WTC11 (cell line): ENCODE data around the gene CLDN20. TPM values are rescaled to one million over a fixed set of nuclear protein-coding genes. Genes with fewer than 3 reads are reported as not detected.
"Not testable (repeated sequence)": the region's sequence is repeated elsewhere in the genome, so short reads cannot be mapped to it uniquely, and the experiment has no call there.

Source experiments
- ATAC-seq: fragments of 200-7000 bp; cut with Tn5 transposase; 2 replicates; pipeline ENCODE4 v1.10.0; 2021; ENCODE audit warnings: mild to moderate bottlenecking, moderate library complexity
- CTCF ChIA-PET: fragments of 300-600 bp; sonication (Branson Sonifier 250); formaldehyde crosslinking; loops from one replicate; lab custom pipeline; 2021; ENCODE audit warnings: antibody characterized with exemption; lab: Charles Lee
- POLR2A ChIA-PET: fragments of 350-600 bp; sonication (Branson Sonifier 250); formaldehyde crosslinking; loops from one replicate; lab custom pipeline; 2021; ENCODE audit warnings: antibody characterized with exemption; lab: Charles Lee
- DNase-seq: peaks from one replicate; pipeline ENCODE4 v3.0.0; 2021; ENCODE audit warnings: low spot score
- H3K27ac Mint-ChIP-seq: 2 replicates; pipeline ENCODE4 v1.8.0; 2021; ENCODE audit warnings: mixed read lengths
- H3K27me3 Mint-ChIP-seq: 2 replicates; pipeline ENCODE4 v1.8.0; 2021; ENCODE audit warnings: low read depth, mild to moderate bottlenecking, moderate library complexity, mixed read lengths
- H3K36me3 Mint-ChIP-seq: 2 replicates; pipeline ENCODE4 v1.8.0; 2021; ENCODE audit warnings: mixed read lengths
- H3K4me1 Mint-ChIP-seq: 2 replicates; pipeline ENCODE4 v1.8.0; 2022; ENCODE audit warnings: mixed read lengths
- H3K4me3 Mint-ChIP-seq: 2 replicates; pipeline ENCODE4 v1.8.0; 2021; ENCODE audit warnings: mild to moderate bottlenecking, moderate library complexity, mixed read lengths
- H3K9me3 Mint-ChIP-seq: 2 replicates; pipeline ENCODE4 v1.8.0; 2021; ENCODE audit warnings: mixed read lengths
- ELF4 ChIP-seq: sonication (generic); formaldehyde crosslinking; IDR thresholded peaks from 2 replicates; pipeline ENCODE4 v1.8.1; 2022; ENCODE audit warnings: low read depth, mild to moderate bottlenecking, moderate library complexity, missing genetic modification reagents
- GABPB1 ChIP-seq: sonication (generic); formaldehyde crosslinking; IDR thresholded peaks from 2 replicates; pipeline ENCODE4 v1.8.1; 2023; ENCODE audit warnings: mild to moderate bottlenecking, missing genetic modification reagents
- IRF2 ChIP-seq: sonication (generic); formaldehyde crosslinking; IDR thresholded peaks from 2 replicates; pipeline ENCODE4 v1.8.0; 2022; ENCODE audit warnings: low read depth, missing genetic modification reagents, borderline replicate concordance
- ZNF121 ChIP-seq: sonication (generic); formaldehyde crosslinking; IDR thresholded peaks from 2 replicates; pipeline ENCODE4 v1.8.0; 2023; ENCODE audit warnings: missing genetic modification reagents
- total RNA-seq: library from RNA; stranded (reverse); gene quantifications from 3 replicates; pipeline ENCODE4 v1.2.3, GENCODE V29; 2021
- TF ChIP-seq, protein P1 (sequence below): sonication (generic); formaldehyde crosslinking; IDR thresholded peaks from 2 replicates; pipeline ENCODE4 v1.8.1; 2022; ENCODE audit warnings: missing genetic modification reagents, borderline replicate concordance
- TF ChIP-seq, protein P2 (sequence below): fragments of 250-450 bp; sonication (Bioruptor Pico); IDR thresholded peaks from 2 replicates; pipeline ENCODE4 v1.9.0; 2021; ENCODE audit warnings: moderate library complexity, mild to moderate bottlenecking, inconsistent platforms, borderline replicate concordance
- TF ChIP-seq, protein P3 (sequence below): sonication (generic); formaldehyde crosslinking; IDR thresholded peaks from 2 replicates; pipeline ENCODE4 v1.8.0; 2022; ENCODE audit warnings: mild to moderate bottlenecking, missing genetic modification reagents
- TF ChIP-seq, protein P4 (sequence below): fragments of 250-450 bp; sonication (Bioruptor Pico); IDR thresholded peaks from 2 replicates; pipeline ENCODE4 v1.9.0; 2021; ENCODE audit warnings: mild to moderate bottlenecking, borderline replicate concordance
- TF ChIP-seq, protein P5 (sequence below): sonication (generic); formaldehyde crosslinking; IDR thresholded peaks from 2 replicates; pipeline ENCODE4 v1.8.0; 2022; ENCODE audit warnings: mild to moderate bottlenecking, missing genetic modification reagents
- TF ChIP-seq, protein P6 (sequence below): sonication (generic); formaldehyde crosslinking; IDR thresholded peaks from 2 replicates; pipeline ENCODE4 v1.8.1; 2022; ENCODE audit warnings: mild to moderate bottlenecking, moderate library complexity, missing genetic modification reagents

The CLDN20 gene
- total RNA-seq, 1 experiment from 2014 or later = not detected

DNA sequence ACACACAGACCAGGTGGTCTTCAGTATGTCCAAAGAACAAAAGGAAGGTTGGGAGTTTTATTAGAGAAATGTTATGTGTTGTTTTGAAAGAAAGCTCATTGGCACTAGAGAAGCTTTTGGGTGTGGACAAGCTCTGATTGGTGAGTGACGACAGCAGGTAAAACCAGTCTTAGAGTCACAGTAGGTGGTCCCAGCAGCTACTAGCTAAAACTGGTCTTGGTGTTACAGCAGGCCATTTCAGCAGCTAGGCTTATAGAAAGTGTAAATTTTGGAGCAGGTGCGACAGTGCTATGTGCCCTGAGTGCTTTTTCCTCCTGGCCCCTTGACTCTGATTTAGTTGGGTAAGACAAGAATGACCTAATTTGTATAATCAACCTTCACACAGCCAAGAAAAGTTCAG lies 3.6 kb downstream of the CLDN20 start:
- H3K36me3 Mint-ChIP-seq = peaks cover 33% of the 10 kb centered on the region
- H3K27me3 Mint-ChIP-seq = no peaks in the 10 kb centered on the region
- CTCF ChIA-PET = interaction anchor here (0.7 to 1.2 kb wide), 2 partner anchors 90 to 344 kb away, joined by 4 read pairs; no protein-coding TSS in a partner anchor
- H3K4me3 Mint-ChIP-seq = no peak overlapping the region
- no peak overlapping the region for H3K27ac Mint-ChIP-seq
- DNase-seq (no peak), ATAC-seq (no peak)
- POLR2A ChIA-PET = interaction anchor here (0.6 kb wide), 1 partner anchor 20 kb away, joined by 3 read pairs; no protein-coding TSS in a partner anchor
- peaks cover 10% of the 10 kb centered on the region; the same call in 1 of the 2 replicates for H3K9me3 Mint-ChIP-seq
- peaks cover 21% of the 10 kb centered on the region for H3K4me1 Mint-ChIP-seq
- TF ChIP-seq, protein P1, sequence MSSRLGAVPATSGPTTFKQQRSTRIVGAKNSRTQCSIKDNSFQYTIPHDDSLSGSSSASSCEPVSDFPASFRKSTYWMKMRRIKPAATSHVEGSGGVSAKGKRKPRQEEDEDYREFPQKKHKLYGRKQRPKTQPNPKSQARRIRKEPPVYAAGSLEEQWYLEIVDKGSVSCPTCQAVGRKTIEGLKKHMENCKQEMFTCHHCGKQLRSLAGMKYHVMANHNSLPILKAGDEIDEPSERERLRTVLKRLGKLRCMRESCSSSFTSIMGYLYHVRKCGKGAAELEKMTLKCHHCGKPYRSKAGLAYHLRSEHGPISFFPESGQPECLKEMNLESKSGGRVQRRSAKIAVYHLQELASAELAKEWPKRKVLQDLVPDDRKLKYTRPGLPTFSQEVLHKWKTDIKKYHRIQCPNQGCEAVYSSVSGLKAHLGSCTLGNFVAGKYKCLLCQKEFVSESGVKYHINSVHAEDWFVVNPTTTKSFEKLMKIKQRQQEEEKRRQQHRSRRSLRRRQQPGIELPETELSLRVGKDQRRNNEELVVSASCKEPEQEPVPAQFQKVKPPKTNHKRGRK = no peak
- TF ChIP-seq IRF2 (CRISPR knock-in tag) = no peak
- TF ChIP-seq, protein P2, sequence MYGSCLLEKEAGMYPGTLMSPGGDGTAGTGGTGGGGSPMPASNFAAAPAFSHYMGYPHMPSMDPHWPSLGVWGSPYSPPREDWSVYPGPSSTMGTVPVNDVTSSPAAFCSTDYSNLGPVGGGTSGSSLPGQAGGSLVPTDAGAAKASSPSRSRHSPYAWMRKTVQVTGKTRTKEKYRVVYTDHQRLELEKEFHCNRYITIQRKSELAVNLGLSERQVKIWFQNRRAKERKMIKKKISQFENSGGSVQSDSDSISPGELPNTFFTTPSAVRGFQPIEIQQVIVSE (CRISPR knock-in tag) = no peak

DNA sequence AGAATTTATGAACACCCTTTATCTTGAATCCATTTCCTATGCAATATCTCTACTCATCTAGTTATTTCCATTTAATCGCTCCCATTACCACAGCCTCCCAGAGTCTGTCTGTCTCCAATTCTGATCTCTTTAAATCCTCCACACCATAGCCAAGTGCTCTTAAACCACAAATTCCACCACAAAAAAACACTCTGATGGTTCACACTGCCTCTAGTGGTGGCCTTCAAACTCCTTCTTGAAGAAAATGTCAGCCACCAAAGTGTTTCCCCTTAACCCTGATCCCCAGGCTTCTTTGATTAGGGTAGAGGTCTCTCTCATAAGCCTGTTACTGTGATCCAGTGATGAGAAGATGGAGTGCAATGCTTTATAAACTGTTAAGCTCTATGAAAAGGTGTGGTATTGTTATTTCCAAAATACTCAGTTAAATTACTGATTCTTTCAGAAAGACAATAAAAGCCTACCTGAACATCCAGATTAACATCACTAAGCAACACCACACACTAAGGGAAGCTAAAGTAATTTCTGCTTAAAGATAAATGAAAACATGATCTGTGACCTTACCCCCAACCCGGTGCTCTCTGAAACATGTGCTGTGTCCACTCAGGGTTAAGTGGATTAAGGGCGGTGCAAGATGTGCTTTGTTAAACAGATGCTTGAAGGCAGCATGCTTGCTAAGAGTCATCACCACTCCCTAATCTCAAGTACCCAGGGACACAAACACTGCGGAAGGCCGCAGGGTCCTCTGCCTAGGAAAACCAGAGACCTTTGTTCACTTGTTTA lies 4.5 kb downstream of the CLDN20 start:
- Mint-ChIP-seq H3K36me3 (peaks cover 33% of the 10 kb centered on the region), H3K4me1 (peaks cover 24% of the 10 kb centered on the region), H3K9me3 (peaks cover 10% of the 10 kb centered on the region; the same call in 1 of the 2 replicates)
- H3K27me3 Mint-ChIP-seq, DNase-seq, H3K4me3 Mint-ChIP-seq, H3K27ac Mint-ChIP-seq, POLR2A ChIA-PET: not testable (repeated sequence)
- CTCF ChIA-PET = interaction anchor here (0.9 to 1.5 kb wide), 3 partner anchors 10 to 91 kb away, joined by 3 to 4 read pairs (median 3); no protein-coding TSS in a partner anchor
- peak; percentile 68 for ATAC-seq

DNA sequence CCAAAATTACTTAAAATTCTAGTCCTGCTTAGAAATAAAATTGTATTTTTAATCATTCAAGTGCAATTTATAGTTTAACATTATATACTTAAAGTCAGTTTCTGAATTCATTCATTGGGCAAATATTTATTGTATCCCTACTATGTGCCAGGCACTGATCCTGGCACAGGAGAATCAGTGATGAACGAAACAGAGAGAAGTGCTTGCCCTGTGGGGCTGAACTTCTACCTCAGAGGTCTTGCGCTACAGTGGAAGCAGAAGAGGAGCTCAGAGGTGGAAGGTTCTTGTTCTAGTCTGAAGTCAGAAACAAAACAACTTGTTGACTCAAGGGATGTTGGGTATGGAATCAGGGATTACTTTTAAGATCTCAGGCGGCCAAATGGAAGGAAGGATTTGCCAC lies 6.0 kb downstream of the CLDN20 start:
- CTCF ChIA-PET = interaction anchor here (1.2 to 1.5 kb wide), 3 partner anchors 11 to 92 kb away, joined by 3 to 4 read pairs (median 4); no protein-coding TSS in a partner anchor

More for the DNA sequence above, 6.0 kb downstream of the CLDN20 start:
- Mint-ChIP-seq H3K9me3 (peaks cover 10% of the 10 kb centered on the region; the same call in 1 of the 2 replicates), H3K27me3 (no peaks in the 10 kb centered on the region), H3K36me3 (peaks cover 30% of the 10 kb centered on the region), H3K4me3 (no peak overlapping the region), H3K27ac (peak overlapping the region; percentile 2), H3K4me1 (peaks cover 31% of the 10 kb centered on the region)
- TF ChIP-seq, protein P3, sequence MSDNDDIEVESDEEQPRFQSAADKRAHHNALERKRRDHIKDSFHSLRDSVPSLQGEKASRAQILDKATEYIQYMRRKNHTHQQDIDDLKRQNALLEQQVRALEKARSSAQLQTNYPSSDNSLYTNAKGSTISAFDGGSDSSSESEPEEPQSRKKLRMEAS (CRISPR knock-in tag) = no peak
- TF ChIP-seq, protein P4, sequence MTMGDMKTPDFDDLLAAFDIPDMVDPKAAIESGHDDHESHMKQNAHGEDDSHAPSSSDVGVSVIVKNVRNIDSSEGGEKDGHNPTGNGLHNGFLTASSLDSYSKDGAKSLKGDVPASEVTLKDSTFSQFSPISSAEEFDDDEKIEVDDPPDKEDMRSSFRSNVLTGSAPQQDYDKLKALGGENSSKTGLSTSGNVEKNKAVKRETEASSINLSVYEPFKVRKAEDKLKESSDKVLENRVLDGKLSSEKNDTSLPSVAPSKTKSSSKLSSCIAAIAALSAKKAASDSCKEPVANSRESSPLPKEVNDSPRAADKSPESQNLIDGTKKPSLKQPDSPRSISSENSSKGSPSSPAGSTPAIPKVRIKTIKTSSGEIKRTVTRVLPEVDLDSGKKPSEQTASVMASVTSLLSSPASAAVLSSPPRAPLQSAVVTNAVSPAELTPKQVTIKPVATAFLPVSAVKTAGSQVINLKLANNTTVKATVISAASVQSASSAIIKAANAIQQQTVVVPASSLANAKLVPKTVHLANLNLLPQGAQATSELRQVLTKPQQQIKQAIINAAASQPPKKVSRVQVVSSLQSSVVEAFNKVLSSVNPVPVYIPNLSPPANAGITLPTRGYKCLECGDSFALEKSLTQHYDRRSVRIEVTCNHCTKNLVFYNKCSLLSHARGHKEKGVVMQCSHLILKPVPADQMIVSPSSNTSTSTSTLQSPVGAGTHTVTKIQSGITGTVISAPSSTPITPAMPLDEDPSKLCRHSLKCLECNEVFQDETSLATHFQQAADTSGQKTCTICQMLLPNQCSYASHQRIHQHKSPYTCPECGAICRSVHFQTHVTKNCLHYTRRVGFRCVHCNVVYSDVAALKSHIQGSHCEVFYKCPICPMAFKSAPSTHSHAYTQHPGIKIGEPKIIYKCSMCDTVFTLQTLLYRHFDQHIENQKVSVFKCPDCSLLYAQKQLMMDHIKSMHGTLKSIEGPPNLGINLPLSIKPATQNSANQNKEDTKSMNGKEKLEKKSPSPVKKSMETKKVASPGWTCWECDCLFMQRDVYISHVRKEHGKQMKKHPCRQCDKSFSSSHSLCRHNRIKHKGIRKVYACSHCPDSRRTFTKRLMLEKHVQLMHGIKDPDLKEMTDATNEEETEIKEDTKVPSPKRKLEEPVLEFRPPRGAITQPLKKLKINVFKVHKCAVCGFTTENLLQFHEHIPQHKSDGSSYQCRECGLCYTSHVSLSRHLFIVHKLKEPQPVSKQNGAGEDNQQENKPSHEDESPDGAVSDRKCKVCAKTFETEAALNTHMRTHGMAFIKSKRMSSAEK (CRISPR knock-in tag) = no peak
- TF ChIP-seq, protein P5, sequence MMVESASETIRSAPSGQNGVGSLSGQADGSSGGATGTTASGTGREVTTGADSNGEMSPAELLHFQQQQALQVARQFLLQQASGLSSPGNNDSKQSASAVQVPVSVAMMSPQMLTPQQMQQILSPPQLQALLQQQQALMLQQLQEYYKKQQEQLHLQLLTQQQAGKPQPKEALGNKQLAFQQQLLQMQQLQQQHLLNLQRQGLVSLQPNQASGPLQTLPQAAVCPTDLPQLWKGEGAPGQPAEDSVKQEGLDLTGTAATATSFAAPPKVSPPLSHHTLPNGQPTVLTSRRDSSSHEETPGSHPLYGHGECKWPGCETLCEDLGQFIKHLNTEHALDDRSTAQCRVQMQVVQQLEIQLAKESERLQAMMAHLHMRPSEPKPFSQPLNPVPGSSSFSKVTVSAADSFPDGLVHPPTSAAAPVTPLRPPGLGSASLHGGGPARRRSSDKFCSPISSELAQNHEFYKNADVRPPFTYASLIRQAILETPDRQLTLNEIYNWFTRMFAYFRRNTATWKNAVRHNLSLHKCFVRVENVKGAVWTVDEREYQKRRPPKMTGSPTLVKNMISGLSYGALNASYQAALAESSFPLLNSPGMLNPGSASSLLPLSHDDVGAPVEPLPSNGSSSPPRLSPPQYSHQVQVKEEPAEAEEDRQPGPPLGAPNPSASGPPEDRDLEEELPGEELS (CRISPR knock-in tag) = no peak
- TF ChIP-seq, protein P6, sequence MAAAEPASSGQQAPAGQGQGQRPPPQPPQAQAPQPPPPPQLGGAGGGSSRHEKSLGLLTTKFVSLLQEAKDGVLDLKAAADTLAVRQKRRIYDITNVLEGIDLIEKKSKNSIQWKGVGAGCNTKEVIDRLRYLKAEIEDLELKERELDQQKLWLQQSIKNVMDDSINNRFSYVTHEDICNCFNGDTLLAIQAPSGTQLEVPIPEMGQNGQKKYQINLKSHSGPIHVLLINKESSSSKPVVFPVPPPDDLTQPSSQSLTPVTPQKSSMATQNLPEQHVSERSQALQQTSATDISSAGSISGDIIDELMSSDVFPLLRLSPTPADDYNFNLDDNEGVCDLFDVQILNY (CRISPR knock-in tag) = no peak
- no peak for TF ChIP-seq GABPB1 (CRISPR knock-in tag)
- TF ChIP-seq ELF4 (CRISPR knock-in tag) = no peak
- no peak for TF ChIP-seq ZNF121
- no peak for DNase-seq
- POLR2A ChIA-PET = no interaction called here
- ATAC-seq = no peak
